Muscle layer of duodenum (tissue), 2 donors: Measurements from ENCODE around the gene SNX25.
"Not testable (repeated sequence)": the region's sequence is repeated elsewhere in the genome, so short reads cannot be mapped to it uniquely, and the experiment has no call there.

Source experiments
- H3K27ac ChIP-seq: one replicate; pipeline ENCODE4 v1.7.0; 2013; ENCODE audit warnings: mild to moderate bottlenecking, low read length
- H3K27me3 ChIP-seq: one replicate; pipeline ENCODE4 v1.7.0; 2013; ENCODE audit warnings: low read depth, mild to moderate bottlenecking, control low read depth, low read length
- H3K36me3 ChIP-seq, 2 donors: one replicate each; pipeline ENCODE4 v1.7.0; 2013; ENCODE audit warnings: low read length in 2 of 2, control low read depth in 1 of 2, mild to moderate bottlenecking in 1 of 2; ENCODE audit not compliant: insufficient read depth in 2 of 2, control insufficient read depth in 1 of 2
- H3K4me1 ChIP-seq, 2 donors: one replicate each; pipeline ENCODE4 v1.7.0; 2013; ENCODE audit warnings: low read length in 2 of 2, mild to moderate bottlenecking in 2 of 2, control low read depth in 1 of 2, moderate library complexity in 1 of 2; ENCODE audit not compliant: insufficient read depth in 2 of 2, control insufficient read depth in 1 of 2
- H3K4me3 ChIP-seq, 2 donors: one replicate each; pipeline ENCODE4 v1.7.0; 2013; ENCODE audit warnings: low read length in 2 of 2, low read depth in 1 of 2, mild to moderate bottlenecking in 1 of 2
- H3K9me3 ChIP-seq, 2 donors: one replicate each; pipeline ENCODE4 v1.7.0; 2013; ENCODE audit warnings: low read length in 2 of 2, control low read depth in 1 of 2, mild to moderate bottlenecking in 1 of 2; ENCODE audit not compliant: control insufficient read depth in 1 of 2
- donor health status: healthy.

Gene SNX25

DNA sequence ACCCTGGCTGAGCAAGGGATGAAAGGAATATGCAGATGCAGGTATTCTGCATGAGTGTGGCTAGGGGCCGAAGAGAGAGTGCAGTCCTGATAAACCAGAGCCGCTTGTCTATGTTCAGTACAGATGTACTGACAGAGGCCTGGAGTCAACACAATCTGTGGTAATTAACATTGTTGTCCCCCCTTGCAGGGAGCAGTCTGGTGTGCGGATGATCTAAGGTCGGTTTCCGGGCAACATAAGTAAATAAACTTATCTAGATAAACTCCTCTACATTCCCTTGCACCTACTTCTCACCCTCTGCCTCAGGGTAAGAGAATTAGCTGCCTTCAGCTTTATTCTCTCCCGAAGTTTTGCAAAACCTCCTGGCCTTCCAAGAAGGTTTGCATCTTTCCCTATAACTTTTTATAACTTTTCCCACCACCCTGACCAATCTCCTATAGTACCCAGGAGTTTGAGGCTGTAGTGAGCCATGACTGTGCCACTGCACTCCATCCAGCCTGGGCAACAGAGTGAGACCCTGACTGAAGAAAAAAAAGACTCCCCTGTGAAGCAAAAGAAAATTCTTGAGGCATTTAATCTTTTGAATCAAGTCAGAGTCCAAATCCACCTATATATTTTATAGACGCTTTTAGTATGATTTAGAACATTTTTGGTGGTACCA lies 26.6 kb downstream of the SNX25 start:
- peak overlapping the region; percentile 23 for H3K27ac ChIP-seq

DNA sequence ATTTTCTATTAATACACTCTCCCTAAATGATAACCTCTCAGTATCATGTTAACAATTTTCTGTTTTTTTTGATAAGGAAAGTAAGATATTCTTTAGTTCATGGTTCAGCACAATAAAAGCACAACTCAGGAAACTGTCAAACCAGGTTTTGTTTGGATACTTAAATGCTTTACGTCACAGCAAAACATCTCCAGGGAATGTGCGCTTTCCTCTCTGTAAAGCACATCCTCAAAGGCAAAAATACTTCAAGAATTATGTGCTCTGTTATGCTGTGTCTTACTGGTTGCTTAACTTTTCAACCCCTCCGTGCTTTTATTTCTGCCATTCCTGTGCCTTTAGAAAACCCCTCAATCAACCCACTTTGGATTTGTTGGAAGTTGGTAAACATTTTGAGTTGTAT lies 27.8 kb downstream of the SNX25 start:
- no peaks in the 10 kb centered on the region for H3K9me3 ChIP-seq
- no peak overlapping the region for H3K4me3 ChIP-seq
- H3K36me3 ChIP-seq = no peaks in the 10 kb centered on the region
- H3K4me1 ChIP-seq = peaks cover 0 to 7% of the 10 kb centered on the region in 2 donors
- H3K27me3 ChIP-seq = no peaks in the 10 kb centered on the region
- H3K27ac ChIP-seq = peak overlapping the region; percentile 46

More for the DNA sequence above, 26.6 kb downstream of the SNX25 start:
- no peak overlapping the region for H3K4me3 ChIP-seq
- no peaks in the 10 kb centered on the region for H3K27me3 ChIP-seq
- H3K9me3 ChIP-seq = no peaks in the 10 kb centered on the region
- no peaks in the 10 kb centered on the region for H3K36me3 ChIP-seq
- H3K4me1 ChIP-seq = peaks cover 0 to 7% of the 10 kb centered on the region in 2 donors

DNA sequence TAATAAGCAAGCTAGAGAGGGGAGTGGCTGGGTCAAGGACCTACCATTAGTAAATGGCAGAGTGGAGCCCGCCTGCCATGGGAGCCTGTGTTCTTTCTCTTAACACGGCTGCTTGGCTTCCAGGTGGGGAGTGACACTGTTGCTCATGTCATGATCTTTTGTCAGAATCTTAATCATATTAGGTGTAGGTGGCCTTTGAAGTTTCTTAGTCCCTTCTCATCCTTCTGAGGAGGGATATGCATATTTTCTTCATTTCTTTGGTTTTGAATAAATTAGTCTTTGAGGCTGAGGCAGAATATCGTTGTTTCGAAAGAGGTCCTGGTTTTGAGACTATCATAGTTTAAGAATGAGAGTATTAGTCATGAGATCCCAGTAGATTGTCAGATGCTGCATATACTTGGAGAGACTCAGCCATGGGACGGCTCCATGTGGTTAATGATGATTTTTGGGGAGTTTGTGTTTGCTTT lies 28.9 kb downstream of the SNX25 start:
- Histone ChIP-seq H3K4me3 (no peak overlapping the region), H3K4me1 (peaks cover 0 to 7% of the 10 kb centered on the region in 2 donors), H3K27ac (no peak overlapping the region), H3K36me3 (no peaks in the 10 kb centered on the region), H3K9me3 (no peaks in the 10 kb centered on the region), H3K27me3 (no peaks in the 10 kb centered on the region)

DNA sequence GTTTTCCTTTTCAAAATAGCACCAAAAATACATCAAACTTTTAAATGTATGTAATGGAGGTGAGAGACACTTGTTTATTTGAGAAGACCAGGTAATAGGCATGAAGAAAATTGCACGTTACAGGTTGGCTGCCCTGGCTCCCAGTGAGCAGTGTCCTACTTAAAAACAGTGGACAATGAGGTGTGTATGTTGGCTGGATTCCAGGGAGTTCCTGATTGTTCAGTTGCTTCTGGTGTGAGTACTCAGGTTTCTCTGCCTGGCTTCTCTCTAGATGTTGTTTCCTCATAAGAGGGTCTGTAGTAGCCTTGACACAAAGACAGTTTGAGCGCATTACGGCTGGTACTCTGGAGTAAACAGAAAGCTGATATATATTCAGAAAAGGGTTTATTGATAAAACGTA lies 29.4 kb downstream of the SNX25 start:
- Histone ChIP-seq H3K4me1 (peaks cover 0 to 7% of the 10 kb centered on the region in 2 donors), H3K27ac (no peak overlapping the region), H3K9me3 (no peaks in the 10 kb centered on the region), H3K4me3 (no peak overlapping the region), H3K27me3 (no peaks in the 10 kb centered on the region), H3K36me3 (no peaks in the 10 kb centered on the region)

DNA sequence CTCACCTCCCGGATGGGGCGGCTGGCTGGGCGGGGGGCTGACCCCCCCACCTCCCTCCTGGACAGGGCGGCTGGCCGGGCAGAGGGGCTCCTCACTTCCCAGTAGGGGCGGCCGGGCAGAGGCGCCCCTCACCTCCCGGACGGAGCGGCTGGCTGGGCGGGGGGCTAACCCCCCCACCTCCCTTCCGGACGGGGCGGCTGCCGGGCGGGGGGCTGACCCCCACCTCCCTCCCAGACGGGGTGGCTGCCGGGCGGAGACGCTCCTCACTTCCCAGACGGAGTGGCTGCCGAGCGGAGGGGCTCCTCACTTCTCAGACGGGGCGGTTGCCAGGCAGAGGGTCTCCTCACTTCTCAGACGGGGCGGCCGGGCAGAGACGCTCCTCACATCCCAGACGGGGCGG lies 31.1 kb downstream of the SNX25 start:
- not testable (repeated sequence) for H3K4me1 ChIP-seq, H3K4me3 ChIP-seq, H3K27me3 ChIP-seq, H3K9me3 ChIP-seq, H3K27ac ChIP-seq, H3K36me3 ChIP-seq

DNA sequence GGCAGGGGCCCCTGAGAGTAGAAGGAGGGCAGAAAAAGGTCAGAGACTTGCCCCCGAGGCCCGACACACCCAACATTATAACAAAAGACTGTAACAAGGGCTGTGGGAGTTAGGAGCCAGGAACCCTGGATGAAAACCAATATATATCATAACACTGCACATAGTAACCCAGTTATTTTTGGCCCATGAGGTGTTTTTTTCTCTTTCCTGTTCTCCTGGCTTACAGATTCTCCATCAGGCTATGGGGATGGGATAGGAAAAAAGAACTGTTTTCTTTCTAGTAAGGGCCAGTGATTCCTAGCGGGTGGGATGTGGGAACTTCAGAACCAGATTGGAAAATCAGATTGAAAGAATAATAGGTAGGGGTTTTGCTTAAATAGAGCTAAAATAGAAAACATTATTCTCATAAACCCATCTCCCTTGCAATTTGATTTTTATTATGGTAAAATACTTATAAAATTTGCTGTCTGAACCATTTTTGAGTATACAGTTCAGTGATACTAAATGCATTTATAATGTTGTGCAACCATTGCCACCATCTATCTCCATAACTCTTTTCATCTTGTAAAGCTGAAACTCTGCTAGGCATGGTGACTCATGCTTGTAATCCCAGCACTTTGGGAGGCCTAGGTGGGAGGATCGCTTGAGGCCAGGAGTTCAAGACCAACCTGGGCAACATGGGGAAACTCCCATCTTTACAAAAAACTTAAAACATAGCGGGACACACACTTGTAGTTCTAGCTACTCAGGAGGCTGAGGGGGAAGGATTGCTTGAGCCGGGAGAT lies 33.5 kb downstream of the SNX25 start:
- Histone ChIP-seq H3K4me1 (peaks cover 0 to 4% of the 10 kb centered on the region in 2 donors), H3K36me3 (no peaks in the 10 kb centered on the region), H3K4me3 (no peak overlapping the region), H3K9me3 (no peaks in the 10 kb centered on the region), H3K27ac (peak overlapping the region; percentile 40), H3K27me3 (no peaks in the 10 kb centered on the region)

DNA sequence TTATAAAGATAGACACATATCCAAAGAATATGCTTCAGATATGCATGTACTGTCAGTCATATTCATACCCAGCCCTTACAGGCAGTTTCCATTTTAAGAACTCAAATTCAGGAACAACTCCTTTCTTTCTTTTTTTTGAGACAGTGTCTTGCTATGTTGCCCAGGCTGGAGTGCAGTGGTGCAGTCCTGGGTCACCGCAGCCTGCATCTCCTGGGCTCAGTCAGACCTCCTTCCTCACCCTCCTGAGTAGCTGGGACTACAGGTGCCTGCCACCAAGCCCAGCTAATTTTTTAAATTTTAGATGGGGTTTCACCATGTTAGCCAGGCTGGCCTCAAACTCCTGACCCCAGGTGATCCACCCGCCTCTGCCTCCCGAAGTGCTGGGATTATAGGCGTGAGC lies 34.5 kb downstream of the SNX25 start:
- Histone ChIP-seq H3K27me3 (no peaks in the 10 kb centered on the region), H3K9me3 (no peaks in the 10 kb centered on the region), H3K4me1 (peaks cover 0 to 4% of the 10 kb centered on the region in 2 donors), H3K36me3 (no peaks in the 10 kb centered on the region), H3K27ac (no peak overlapping the region), H3K4me3 (no peak overlapping the region)

DNA sequence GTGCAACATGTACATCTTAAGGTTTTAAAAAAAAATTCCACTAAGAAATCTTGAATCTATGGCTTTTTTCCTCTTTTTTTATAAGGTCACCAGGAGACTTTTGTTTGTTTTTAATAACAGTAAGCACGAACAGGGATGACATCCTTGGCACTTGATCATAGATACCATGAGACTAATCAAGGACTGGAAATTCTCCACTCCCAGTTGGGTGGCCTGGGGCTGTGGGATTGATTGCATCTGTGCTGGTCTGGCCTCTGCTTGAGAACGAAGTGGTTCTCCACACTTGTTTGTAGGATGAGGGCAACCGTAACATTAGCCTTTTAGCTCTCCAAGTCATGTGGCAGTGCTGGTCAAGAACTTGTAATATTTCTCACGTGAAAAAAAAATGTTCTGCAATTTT lies 35.4 kb downstream of the SNX25 start:
- Histone ChIP-seq H3K4me3 (no peak overlapping the region), H3K27me3 (no peaks in the 10 kb centered on the region), H3K36me3 (no peaks in the 10 kb centered on the region), H3K27ac (no peak overlapping the region), H3K9me3 (no peaks in the 10 kb centered on the region), H3K4me1 (peaks cover 0 to 4% of the 10 kb centered on the region in 2 donors)

DNA sequence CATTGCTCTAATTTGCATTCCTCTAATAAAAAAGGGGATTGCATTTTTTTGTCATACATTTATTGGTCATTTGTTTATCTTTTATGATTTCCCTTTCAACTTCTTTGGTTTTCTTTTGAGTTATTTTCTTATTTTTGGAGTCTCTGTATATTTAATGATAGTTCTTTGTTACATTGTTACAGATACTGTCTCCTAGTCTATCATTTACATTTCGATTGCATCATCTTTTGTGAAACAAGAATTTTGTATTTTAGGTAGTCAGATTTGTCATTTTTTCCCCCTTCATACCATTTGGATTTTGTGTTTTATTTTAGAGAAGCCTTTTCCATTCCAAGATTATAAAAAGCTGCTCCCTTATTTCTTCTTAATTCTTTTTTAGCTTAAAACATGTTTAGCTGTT lies 37.1 kb downstream of the SNX25 start:
- peaks cover 0 to 6% of the 10 kb centered on the region in 2 donors for H3K4me1 ChIP-seq
- H3K36me3 ChIP-seq = no peaks in the 10 kb centered on the region
- H3K27ac ChIP-seq = no peak overlapping the region

DNA sequence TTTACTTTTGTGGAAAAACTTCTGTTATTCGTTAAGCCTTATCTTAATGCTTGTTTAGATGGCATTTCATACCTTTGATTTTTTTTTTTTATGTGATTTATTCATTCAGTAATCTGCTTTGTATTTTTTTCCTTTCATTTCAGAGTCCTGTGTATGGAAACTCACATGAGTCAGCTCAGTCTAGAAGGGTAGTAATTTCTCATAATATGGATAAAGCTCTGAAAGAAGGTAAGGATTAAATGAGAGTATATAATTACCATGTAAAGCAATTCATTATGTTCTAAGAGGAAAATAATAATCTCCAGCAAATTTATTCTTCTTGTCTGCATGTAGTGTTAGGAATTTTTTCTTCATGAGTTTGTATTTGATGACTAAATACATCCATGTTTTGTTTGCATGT lies 37.8 kb downstream of the SNX25 start:
- Histone ChIP-seq H3K4me3 (no peak overlapping the region), H3K27ac (no peak overlapping the region), H3K9me3 (no peaks in the 10 kb centered on the region), H3K27me3 (no peaks in the 10 kb centered on the region), H3K4me1 (peaks cover 0 to 12% of the 10 kb centered on the region in 2 donors), H3K36me3 (no peaks in the 10 kb centered on the region)

More for the DNA sequence above, 37.1 kb downstream of the SNX25 start:
- H3K4me3 ChIP-seq = no peak overlapping the region
- H3K27me3 ChIP-seq = no peaks in the 10 kb centered on the region
- no peaks in the 10 kb centered on the region for H3K9me3 ChIP-seq

DNA sequence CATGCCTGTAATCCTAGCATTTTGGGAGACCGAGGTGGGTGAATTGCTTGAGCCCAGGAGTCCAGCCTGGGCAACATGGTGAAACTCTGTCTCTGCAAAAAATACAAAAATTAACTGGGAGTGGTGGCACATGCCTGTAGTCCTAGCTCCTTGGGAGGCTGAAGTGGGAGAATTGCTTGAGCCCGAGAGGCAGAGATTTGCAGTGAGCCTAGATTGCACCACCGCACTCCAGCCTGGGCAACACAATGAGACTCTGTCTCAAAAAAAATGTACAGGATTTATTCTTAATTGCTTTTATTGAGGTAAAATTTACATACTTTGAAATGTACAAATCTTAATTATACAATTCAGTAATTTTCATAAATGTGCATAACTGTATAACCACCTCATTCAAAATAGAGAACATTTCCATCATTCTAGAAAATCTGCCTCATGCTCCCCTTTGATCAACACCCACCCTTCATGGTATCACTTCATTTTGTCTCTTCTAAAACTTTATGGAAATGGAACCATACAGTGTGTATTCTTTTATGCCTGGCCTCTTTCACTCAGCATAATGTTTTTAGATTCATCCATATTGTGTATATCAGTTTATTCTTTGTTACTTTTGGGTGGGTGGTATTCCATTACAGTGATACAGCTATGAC lies 39.1 kb downstream of the SNX25 start:
- H3K27me3 ChIP-seq = no peaks in the 10 kb centered on the region
- no peak overlapping the region for H3K4me3 ChIP-seq
- H3K4me1 ChIP-seq = peaks cover 0 to 13% of the 10 kb centered on the region in 2 donors

More for the DNA sequence above, 39.1 kb downstream of the SNX25 start:
- Histone ChIP-seq H3K27ac (no peak overlapping the region), H3K9me3 (no peaks in the 10 kb centered on the region), H3K36me3 (no peaks in the 10 kb centered on the region)
